ENCODE data around the gene OSCP1. TPM values are rescaled to one million over a fixed set of nuclear protein-coding genes. Genes with fewer than 3 reads are reported as not detected.

The OSCP1 gene
- total RNA-seq, 1 experiment from 2014 or later = 5.5 TPM

GRCh38 chr1:36382231-36382630, 68.0 kb downstream of the OSCP1 start:
- ChIA-PET CTCF (interaction anchor here (0.6 kb wide), 2 partner anchors 10 to 78 kb away, joined by 3 to 4 read pairs; no protein-coding TSS in a partner anchor), POLR2A (no interaction called here)
- TF ChIP-seq POLR2AphosphoS5 (IDR thresholded peaks at IDR 0.05; ENCODE audit: low read depth, low read length) = no peak
- TF ChIP-seq REST (IDR thresholded peaks at IDR 0.05; ENCODE audit: insufficient read depth in 1 of 2, low read depth in 2 of 2, low read length in 1 of 2) = no peak
- TF ChIP-seq SIN3A (IDR thresholded peaks at IDR 0.05; ENCODE audit: borderline replicate concordance, insufficient read depth, low read depth, low read length) = no peak
- no peak for TF ChIP-seq CTCF (IDR thresholded peaks at IDR 0.05)
- TF ChIP-seq TCF7L2 (IDR thresholded peaks at IDR 0.05; ENCODE audit: low read depth, low read length) = no peak
- DNase-seq (ENCODE audit: low read depth, low spot score) (no peak), ATAC-seq (no peak)
- in situ Hi-C loops (cut with HindIII; ENCODE audit: low pct_unique_long_range_greater_than_20kb, low sequenced_read_pairs) (no loop called here), intact Hi-C loops (cut with micrococcal nuclease; ENCODE audit: unreplicated experiment) (no loop called here)
- H3K27me3 ChIP-seq (ENCODE audit: control insufficient read depth, insufficient read depth, low read length) = no peaks in the 10 kb centered on the region
- H3K27ac ChIP-seq (ENCODE audit: low read length) = no peak overlapping the region
- no TSS peak for BruUV-seq (replicated peaks)
- H3K36me3 ChIP-seq (ENCODE audit: control insufficient read depth, insufficient read depth, low read length) = no peaks in the 10 kb centered on the region; the same call in 1 of the 2 replicates
- H3K4me1 ChIP-seq (ENCODE audit: control insufficient read depth, insufficient read depth, low read length) = peaks cover 43% of the 10 kb centered on the region
- no peaks in the 10 kb centered on the region for H3K9me3 ChIP-seq (ENCODE audit: control insufficient read depth, insufficient read depth, low read depth, low read length)
- H3K4me3 ChIP-seq (ENCODE audit: low read depth in 2 of 2, low read length in 2 of 2) = no peak overlapping the region

GRCh38 chr1:36381405-36381804, 68.8 kb downstream of the OSCP1 start:
- no TSS peak for BruUV-seq (replicated peaks)
- intact Hi-C loops (cut with micrococcal nuclease; ENCODE audit: unreplicated experiment) = no loop called here
- Histone ChIP-seq H3K36me3 (ENCODE audit: control insufficient read depth, insufficient read depth, low read length) (no peaks in the 10 kb centered on the region; the same call in 1 of the 2 replicates), H3K4me3 (ENCODE audit: low read depth in 2 of 2, low read length in 2 of 2) (no peak overlapping the region), H3K27me3 (ENCODE audit: control insufficient read depth, insufficient read depth, low read length) (no peaks in the 10 kb centered on the region), H3K27ac (ENCODE audit: low read length) (no peak overlapping the region), H3K4me1 (ENCODE audit: control insufficient read depth, insufficient read depth, low read length) (peaks cover 40% of the 10 kb centered on the region), H3K9me3 (ENCODE audit: control insufficient read depth, insufficient read depth, low read depth, low read length) (no peaks in the 10 kb centered on the region)
- DNase-seq (ENCODE audit: low read depth, low spot score) (no peak), ATAC-seq (no peak)
- CTCF ChIA-PET = no interaction called here
- TF ChIP-seq TCF7L2 (IDR thresholded peaks at IDR 0.05; ENCODE audit: low read depth, low read length) = no peak
- TF ChIP-seq POLR2AphosphoS5 (IDR thresholded peaks at IDR 0.05; ENCODE audit: low read depth, low read length) = no peak
- no peak for TF ChIP-seq CTCF (IDR thresholded peaks at IDR 0.05)
- in situ Hi-C loops (cut with HindIII; ENCODE audit: low pct_unique_long_range_greater_than_20kb, low sequenced_read_pairs) = no loop called here
- POLR2A ChIA-PET = no interaction called here
